Measurements from ENCODE around the gene SEMA4C.

SEMA4C gene

GRCh38 chr2:96882906-96883305 lies 13.0 kb upstream of the SEMA4C start:
- DNase-seq: no peak
- Histone ChIP-seq H3K9me3 (no peaks in the 10 kb centered on the region), H3K27me3 (no peaks in the 10 kb centered on the region), H3K4me3 (ENCODE audit: low read depth, low read length) (no peak overlapping the region), H3K36me3 (no peaks in the 10 kb centered on the region), H3K4me1 (no peaks in the 10 kb centered on the region)
- TF ChIP-seq, protein P1, sequence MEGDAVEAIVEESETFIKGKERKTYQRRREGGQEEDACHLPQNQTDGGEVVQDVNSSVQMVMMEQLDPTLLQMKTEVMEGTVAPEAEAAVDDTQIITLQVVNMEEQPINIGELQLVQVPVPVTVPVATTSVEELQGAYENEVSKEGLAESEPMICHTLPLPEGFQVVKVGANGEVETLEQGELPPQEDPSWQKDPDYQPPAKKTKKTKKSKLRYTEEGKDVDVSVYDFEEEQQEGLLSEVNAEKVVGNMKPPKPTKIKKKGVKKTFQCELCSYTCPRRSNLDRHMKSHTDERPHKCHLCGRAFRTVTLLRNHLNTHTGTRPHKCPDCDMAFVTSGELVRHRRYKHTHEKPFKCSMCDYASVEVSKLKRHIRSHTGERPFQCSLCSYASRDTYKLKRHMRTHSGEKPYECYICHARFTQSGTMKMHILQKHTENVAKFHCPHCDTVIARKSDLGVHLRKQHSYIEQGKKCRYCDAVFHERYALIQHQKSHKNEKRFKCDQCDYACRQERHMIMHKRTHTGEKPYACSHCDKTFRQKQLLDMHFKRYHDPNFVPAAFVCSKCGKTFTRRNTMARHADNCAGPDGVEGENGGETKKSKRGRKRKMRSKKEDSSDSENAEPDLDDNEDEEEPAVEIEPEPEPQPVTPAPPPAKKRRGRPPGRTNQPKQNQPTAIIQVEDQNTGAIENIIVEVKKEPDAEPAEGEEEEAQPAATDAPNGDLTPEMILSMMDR (IDR thresholded peaks at IDR 0.05; ENCODE audit: low read depth, low read length): no peak

GRCh38 chr2:96882230-96882629 lies 12.3 kb upstream of the SEMA4C start:
- no peaks in the 10 kb centered on the region for H3K36me3 ChIP-seq
- H3K4me1 ChIP-seq: no peaks in the 10 kb centered on the region
- DNase-seq: no peak
- no peaks in the 10 kb centered on the region for H3K27me3 ChIP-seq
- H3K9me3 ChIP-seq: no peaks in the 10 kb centered on the region
- no peak overlapping the region for H3K4me3 ChIP-seq (ENCODE audit: low read depth, low read length)
- TF ChIP-seq, protein P1 (IDR thresholded peaks at IDR 0.05; ENCODE audit: low read depth, low read length): no peak

- DNase-seq: no peak
- no peaks in the 10 kb centered on the region for H3K27me3 ChIP-seq
- no peak overlapping the region for H3K4me3 ChIP-seq (ENCODE audit: low read depth, low read length)
- TF ChIP-seq, protein P1 (IDR thresholded peaks at IDR 0.05; ENCODE audit: low read depth, low read length): no peak
- H3K4me1 ChIP-seq: no peaks in the 10 kb centered on the region
- H3K9me3 ChIP-seq: no peaks in the 10 kb centered on the region
- no peaks in the 10 kb centered on the region for H3K36me3 ChIP-seq
These were observed 11.7 kb upstream of the SEMA4C start for GRCh38 chr2:96881349-96882195.

GRCh38 chr2:96880891-96881273 lies 11.0 kb upstream of the SEMA4C start:
- H3K4me1 ChIP-seq: peaks cover 2% of the 10 kb centered on the region
- H3K9me3 ChIP-seq: no peaks in the 10 kb centered on the region
- no peaks in the 10 kb centered on the region for H3K36me3 ChIP-seq
- no peaks in the 10 kb centered on the region for H3K27me3 ChIP-seq
- TF ChIP-seq, protein P1 (IDR thresholded peaks at IDR 0.05; ENCODE audit: low read depth, low read length): no peak
- no peak for DNase-seq
- H3K4me3 ChIP-seq (ENCODE audit: low read depth, low read length): no peak overlapping the region

- Histone ChIP-seq H3K36me3 (no peaks in the 10 kb centered on the region), H3K9me3 (no peaks in the 10 kb centered on the region), H3K27me3 (no peaks in the 10 kb centered on the region), H3K4me3 (ENCODE audit: low read depth, low read length) (no peak overlapping the region), H3K4me1 (peaks cover 10% of the 10 kb centered on the region)
- no peak for DNase-seq
- TF ChIP-seq, protein P1 (IDR thresholded peaks at IDR 0.05; ENCODE audit: low read depth, low read length): no peak
These were observed 9.7 kb upstream of the SEMA4C start for GRCh38 chr2:96879545-96880040.

Measured in BE2C (cell line).